ENCODE results near the gene HASPIN.

GRCh38 chr17:3681057-3681456 lies 42.6 kb upstream of the HASPIN start:
- TF ChIP-seq POLR2A (IDR thresholded peaks at IDR 0.05) (no peak), CTCF (IDR thresholded peaks at IDR 0.05) (no peak)

Measured in prostate gland (tissue), 2 donors.